Measurements from ENCODE around the gene NEK5.

GRCh38 chr13:52136763-52137162 is 7.9 kb upstream of the NEK5 start:
- TF ChIP-seq POLR2A (IDR thresholded peaks at IDR 0.05) (no peak), CTCF (IDR thresholded peaks at IDR 0.05) (no peak), EP300 (IDR thresholded peaks at IDR 0.05) (no peak)

Measured in stomach (tissue), 4 donors.